NB4 (cell line): ENCODE data around the gene ZNF484.

Experiments
- POLR2A ChIP-seq: IDR thresholded peaks from 2 replicates; pipeline ENCODE4 v1.6.1; 2011; ENCODE audit warnings: mild to moderate bottlenecking; ENCODE audit not compliant: insufficient read length; ENCODE audit errors: extremely low read depth
- TF ChIP-seq, protein P1 (sequence below): IDR thresholded peaks from one replicate; pipeline ENCODE4 v1.5.1; 2012; ENCODE audit warnings: low read depth, low read length

DNA sequence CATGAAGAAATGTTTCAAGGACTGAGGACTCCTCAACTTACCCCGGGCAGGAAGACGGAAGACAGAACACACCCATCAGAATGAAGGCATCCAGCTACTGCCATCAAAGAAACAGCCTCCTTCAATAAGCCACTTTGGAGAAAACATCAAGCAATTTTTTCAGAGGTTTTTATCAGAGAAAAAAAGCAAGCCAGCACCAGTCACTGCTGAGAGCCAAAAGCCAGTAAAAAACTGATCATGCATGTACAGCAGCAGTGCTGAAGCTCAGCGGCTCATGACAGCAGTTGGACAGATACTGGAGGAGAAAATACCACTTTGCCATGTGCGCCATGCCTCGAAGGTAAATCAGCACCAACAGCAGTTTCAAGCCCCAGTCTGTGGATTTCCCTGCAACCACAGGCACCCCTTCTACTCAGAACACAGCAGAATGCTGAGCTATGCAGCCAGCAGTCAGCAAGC is 10.1 kb upstream of the ZNF484 start:
- TF ChIP-seq, protein P1, sequence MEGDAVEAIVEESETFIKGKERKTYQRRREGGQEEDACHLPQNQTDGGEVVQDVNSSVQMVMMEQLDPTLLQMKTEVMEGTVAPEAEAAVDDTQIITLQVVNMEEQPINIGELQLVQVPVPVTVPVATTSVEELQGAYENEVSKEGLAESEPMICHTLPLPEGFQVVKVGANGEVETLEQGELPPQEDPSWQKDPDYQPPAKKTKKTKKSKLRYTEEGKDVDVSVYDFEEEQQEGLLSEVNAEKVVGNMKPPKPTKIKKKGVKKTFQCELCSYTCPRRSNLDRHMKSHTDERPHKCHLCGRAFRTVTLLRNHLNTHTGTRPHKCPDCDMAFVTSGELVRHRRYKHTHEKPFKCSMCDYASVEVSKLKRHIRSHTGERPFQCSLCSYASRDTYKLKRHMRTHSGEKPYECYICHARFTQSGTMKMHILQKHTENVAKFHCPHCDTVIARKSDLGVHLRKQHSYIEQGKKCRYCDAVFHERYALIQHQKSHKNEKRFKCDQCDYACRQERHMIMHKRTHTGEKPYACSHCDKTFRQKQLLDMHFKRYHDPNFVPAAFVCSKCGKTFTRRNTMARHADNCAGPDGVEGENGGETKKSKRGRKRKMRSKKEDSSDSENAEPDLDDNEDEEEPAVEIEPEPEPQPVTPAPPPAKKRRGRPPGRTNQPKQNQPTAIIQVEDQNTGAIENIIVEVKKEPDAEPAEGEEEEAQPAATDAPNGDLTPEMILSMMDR, result no peak
- no peak for TF ChIP-seq POLR2A
